HepG2 (cell line): ENCODE measurements around the gene KCNK7. TPM values are rescaled to one million over a fixed set of nuclear protein-coding genes. Genes with fewer than 3 reads are reported as not detected.

ENCODE experiments used
- ADNP ChIP-seq: sonication (generic); formaldehyde crosslinking; IDR thresholded peaks from 2 replicates; pipeline ENCODE4 v1.4.0; 2020; ENCODE audit warnings: missing genetic modification reagents
- BCL6 ChIP-seq: IDR thresholded peaks from 2 replicates; pipeline ENCODE4 v1.6.1; 2016; ENCODE audit warnings: missing genetic modification reagents, missing compliant biosample characterization
- HINFP ChIP-seq: sonication (generic); formaldehyde crosslinking; IDR thresholded peaks from 2 replicates; pipeline ENCODE4 v1.4.0; 2020; ENCODE audit warnings: low read depth, mild to moderate bottlenecking, missing genetic modification reagents
- IKZF4 ChIP-seq: sonication (generic); formaldehyde crosslinking; IDR thresholded peaks from 2 replicates; pipeline ENCODE4 v1.5.1; 2020; ENCODE audit warnings: borderline replicate concordance, mild to moderate bottlenecking, low read depth, missing genetic modification reagents; ENCODE audit errors: not compliant biosample characterization
- SIX4 ChIP-seq: sonication (generic); formaldehyde crosslinking; IDR thresholded peaks from 2 replicates; pipeline ENCODE4 v1.4.0; 2020; ENCODE audit warnings: missing genetic modification reagents
- TEF ChIP-seq: sonication (generic); formaldehyde crosslinking; IDR thresholded peaks from 2 replicates; pipeline ENCODE4 v1.5.0; 2020; ENCODE audit warnings: missing genetic modification reagents
- THAP8 ChIP-seq: sonication (generic); formaldehyde crosslinking; IDR thresholded peaks from 2 replicates; pipeline ENCODE4 v1.5.1; 2020; ENCODE audit warnings: missing genetic modification reagents, mild to moderate bottlenecking, borderline replicate concordance
- XBP1 ChIP-seq: sonication (generic); formaldehyde crosslinking; IDR thresholded peaks from 2 replicates; pipeline ENCODE4 v1.5.0; 2020; ENCODE audit warnings: missing genetic modification reagents
- ZNF775 ChIP-seq: sonication (generic); formaldehyde crosslinking; IDR thresholded peaks from 2 replicates; pipeline ENCODE4 v1.4.0; 2020; ENCODE audit warnings: missing genetic modification reagents, mild to moderate bottlenecking, moderate library complexity, borderline replicate concordance
- ZNF839 ChIP-seq: sonication (generic); formaldehyde crosslinking; IDR thresholded peaks from 2 replicates; pipeline ENCODE4 v1.4.0; 2020; ENCODE audit warnings: missing genetic modification reagents, mild to moderate bottlenecking, borderline replicate concordance
- ZXDC ChIP-seq: sonication (generic); formaldehyde crosslinking; IDR thresholded peaks from 2 replicates; pipeline ENCODE4 v1.5.0; 2020; ENCODE audit warnings: mild to moderate bottlenecking, missing genetic modification reagents
- polyA plus RNA-seq, 8 experiments: library from polyadenylated mRNA; depleted of rRNA in 3 of 8; stranded (reverse) in 7 of 8; unstranded in 1 of 8; fragments of >200 nt; fragmentation: Illumina TruSeq in 4 of 8; extraction: Trizol in 4 of 8; gene quantifications; 2 replicates each; pipeline versions ENCODE4 v1.2.1 to v1.2.3, GENCODE V29; 2011 to 2016; ENCODE audit warnings: low read depth in 4 of 8, missing spikeins in 1 of 8, mixed read lengths in 1 of 8; ENCODE audit not compliant: insufficient read depth in 1 of 8
- total RNA-seq, 5 experiments: library from RNA; depleted of rRNA; stranded (reverse); fragments of >200 nt; fragmentation: Illumina TruSeq; extraction: Trizol; gene quantifications; 2 replicates each; pipeline ENCODE4 v1.2.3, GENCODE V29; 2016; ENCODE audit warnings: low read depth in 1 of 5
- TF ChIP-seq, protein P1 (sequence below): sonication (generic); formaldehyde crosslinking; IDR thresholded peaks from 2 replicates; pipeline ENCODE4 v1.4.0; 2020; ENCODE audit warnings: missing genetic modification reagents
- TF ChIP-seq, protein P2 (sequence below): IDR thresholded peaks from 2 replicates; pipeline ENCODE4 v1.6.1; 2016; ENCODE audit warnings: missing compliant biosample characterization, missing genetic modification reagents, borderline replicate concordance
- TF ChIP-seq, protein P3 (sequence below): sonication (generic); formaldehyde crosslinking; IDR thresholded peaks from 2 replicates; pipeline ENCODE4 v1.4.0; 2020; ENCODE audit warnings: missing genetic modification reagents

Gene KCNK7
- total and polyA plus RNA-seq, 2 of the 13 experiments (the other 11 are each of a cell fraction or from before 2014, with no cell fraction given) = 0.11 TPM; not detected in 1

DNA sequence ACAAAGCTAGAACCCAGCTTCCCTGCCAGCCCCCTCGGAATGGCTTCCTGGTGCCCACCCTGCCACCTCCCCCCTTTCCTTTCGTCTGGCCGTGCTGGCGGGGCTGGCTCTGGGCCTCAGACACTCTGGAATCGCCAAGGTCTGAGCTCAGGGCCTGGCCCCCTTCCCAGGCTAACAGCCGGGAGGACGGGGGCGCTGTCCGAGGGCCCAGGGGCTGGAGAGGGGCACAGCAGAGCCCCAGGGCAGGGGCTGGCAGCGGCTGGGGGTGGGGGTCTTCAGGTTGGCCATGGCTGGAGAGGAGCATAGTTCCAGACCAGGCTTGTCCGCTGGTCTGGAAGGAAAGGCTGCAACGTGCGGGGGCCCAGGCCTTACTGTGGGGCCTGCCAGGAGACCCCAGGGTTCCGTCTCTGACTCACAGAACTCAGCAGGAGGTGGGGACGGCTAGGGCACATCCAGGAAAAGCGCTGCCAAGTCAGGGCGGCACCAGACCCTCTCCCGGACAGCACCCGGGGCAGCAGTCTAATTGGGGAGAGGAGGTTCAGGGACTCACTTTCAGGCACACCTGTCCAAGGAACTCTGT is 36.6 kb downstream of the KCNK7 start (continued):
- no peak for TF ChIP-seq HINFP (CRISPR knock-in tag)
- no peak for TF ChIP-seq IKZF4 (CRISPR knock-in tag)
- TF ChIP-seq ADNP (CRISPR knock-in tag) = 0 out of 2 replicates have a peak, but pooled peaks have one; percentile 49
- TF ChIP-seq TEF (CRISPR knock-in tag) = no peak
- TF ChIP-seq, protein P1, sequence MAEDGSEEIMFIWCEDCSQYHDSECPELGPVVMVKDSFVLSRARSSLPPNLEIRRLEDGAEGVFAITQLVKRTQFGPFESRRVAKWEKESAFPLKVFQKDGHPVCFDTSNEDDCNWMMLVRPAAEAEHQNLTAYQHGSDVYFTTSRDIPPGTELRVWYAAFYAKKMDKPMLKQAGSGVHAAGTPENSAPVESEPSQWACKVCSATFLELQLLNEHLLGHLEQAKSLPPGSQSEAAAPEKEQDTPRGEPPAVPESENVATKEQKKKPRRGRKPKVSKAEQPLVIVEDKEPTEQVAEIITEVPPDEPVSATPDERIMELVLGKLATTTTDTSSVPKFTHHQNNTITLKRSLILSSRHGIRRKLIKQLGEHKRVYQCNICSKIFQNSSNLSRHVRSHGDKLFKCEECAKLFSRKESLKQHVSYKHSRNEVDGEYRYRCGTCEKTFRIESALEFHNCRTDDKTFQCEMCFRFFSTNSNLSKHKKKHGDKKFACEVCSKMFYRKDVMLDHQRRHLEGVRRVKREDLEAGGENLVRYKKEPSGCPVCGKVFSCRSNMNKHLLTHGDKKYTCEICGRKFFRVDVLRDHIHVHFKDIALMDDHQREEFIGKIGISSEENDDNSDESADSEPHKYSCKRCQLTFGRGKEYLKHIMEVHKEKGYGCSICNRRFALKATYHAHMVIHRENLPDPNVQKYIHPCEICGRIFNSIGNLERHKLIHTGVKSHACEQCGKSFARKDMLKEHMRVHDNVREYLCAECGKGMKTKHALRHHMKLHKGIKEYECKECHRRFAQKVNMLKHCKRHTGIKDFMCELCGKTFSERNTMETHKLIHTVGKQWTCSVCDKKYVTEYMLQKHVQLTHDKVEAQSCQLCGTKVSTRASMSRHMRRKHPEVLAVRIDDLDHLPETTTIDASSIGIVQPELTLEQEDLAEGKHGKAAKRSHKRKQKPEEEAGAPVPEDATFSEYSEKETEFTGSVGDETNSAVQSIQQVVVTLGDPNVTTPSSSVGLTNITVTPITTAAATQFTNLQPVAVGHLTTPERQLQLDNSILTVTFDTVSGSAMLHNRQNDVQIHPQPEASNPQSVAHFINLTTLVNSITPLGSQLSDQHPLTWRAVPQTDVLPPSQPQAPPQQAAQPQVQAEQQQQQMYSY = no peak
- TF ChIP-seq, protein P2, sequence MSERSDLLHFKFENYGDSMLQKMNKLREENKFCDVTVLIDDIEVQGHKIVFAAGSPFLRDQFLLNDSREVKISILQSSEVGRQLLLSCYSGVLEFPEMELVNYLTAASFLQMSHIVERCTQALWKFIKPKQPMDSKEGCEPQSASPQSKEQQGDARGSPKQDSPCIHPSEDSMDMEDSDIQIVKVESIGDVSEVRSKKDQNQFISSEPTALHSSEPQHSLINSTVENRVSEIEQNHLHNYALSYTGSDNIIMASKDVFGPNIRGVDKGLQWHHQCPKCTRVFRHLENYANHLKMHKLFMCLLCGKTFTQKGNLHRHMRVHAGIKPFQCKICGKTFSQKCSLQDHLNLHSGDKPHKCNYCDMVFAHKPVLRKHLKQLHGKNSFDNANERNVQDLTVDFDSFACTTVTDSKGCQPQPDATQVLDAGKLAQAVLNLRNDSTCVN = no peak
- no peak for TF ChIP-seq XBP1
- TF ChIP-seq SIX4 = no peak
- TF ChIP-seq, protein P3, sequence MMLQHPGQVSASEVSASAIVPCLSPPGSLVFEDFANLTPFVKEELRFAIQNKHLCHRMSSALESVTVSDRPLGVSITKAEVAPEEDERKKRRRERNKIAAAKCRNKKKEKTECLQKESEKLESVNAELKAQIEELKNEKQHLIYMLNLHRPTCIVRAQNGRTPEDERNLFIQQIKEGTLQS (CRISPR knock-in tag) = no peak
- no peak for TF ChIP-seq ZNF775
- TF ChIP-seq ZNF839 (CRISPR knock-in tag) = no peak
- TF ChIP-seq BCL6 (CRISPR knock-in tag) = no peak
- TF ChIP-seq THAP8 (CRISPR knock-in tag) = no peak
- 0 out of 2 replicates have a peak, but pooled peaks have one; percentile 44 for TF ChIP-seq ZXDC (CRISPR knock-in tag)
